HEK293 (cell line): ENCODE measurements around the gene AQR.

ENCODE experiments used
- SETDB1 ChIP-seq: IDR thresholded peaks from one replicate; pipeline ENCODE4 v1.6.1; 2017; ENCODE audit warnings: mild to moderate bottlenecking, low read length, moderate library complexity, mixed read lengths; ENCODE audit not compliant: insufficient read length
- ZFP41 ChIP-seq: fragments of 450-650 bp; formaldehyde crosslinking; IDR thresholded peaks from 2 replicates; pipeline ENCODE4 v1.5.1; 2016; ENCODE audit warnings: missing biosample characterization, missing genetic modification characterization, borderline replicate concordance
- TF ChIP-seq, protein P1 (sequence below): fragments of 450-650 bp; formaldehyde crosslinking; IDR thresholded peaks from 2 replicates; pipeline ENCODE4 v1.5.1; 2016; ENCODE audit warnings: missing biosample characterization, missing genetic modification characterization
- TF ChIP-seq, protein P2 (sequence below): fragments of 450-650 bp; formaldehyde crosslinking; IDR thresholded peaks from 2 replicates; pipeline ENCODE4 v1.5.1; 2016; ENCODE audit warnings: missing biosample characterization, missing genetic modification characterization
- TF ChIP-seq, protein P3 (sequence below): fragments of 450-650 bp; formaldehyde crosslinking; IDR thresholded peaks from 2 replicates; pipeline ENCODE4 v1.5.1; 2016; ENCODE audit warnings: missing biosample characterization, missing genetic modification characterization

DNA sequence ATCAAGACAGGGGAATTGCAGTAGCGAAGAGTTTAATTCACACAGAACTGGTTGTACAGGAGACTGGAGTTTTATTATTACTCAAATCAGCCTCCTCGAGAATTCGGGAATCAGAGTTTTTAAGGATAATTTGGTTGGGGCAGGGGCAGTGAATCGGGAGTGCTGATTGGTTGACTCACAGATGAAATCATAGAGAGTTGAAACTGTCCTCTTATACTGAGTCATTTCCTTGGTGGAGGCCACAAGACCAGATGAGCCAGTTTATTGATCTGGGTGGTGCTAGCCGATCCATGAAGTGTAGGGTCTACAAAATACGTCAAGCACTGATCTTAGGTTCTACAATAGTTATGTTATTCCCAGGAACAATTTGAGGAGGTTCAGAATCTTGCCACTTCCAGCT is 23.9 kb upstream of the AQR start:
- TF ChIP-seq SETDB1, result no peak
- TF ChIP-seq, protein P1, sequence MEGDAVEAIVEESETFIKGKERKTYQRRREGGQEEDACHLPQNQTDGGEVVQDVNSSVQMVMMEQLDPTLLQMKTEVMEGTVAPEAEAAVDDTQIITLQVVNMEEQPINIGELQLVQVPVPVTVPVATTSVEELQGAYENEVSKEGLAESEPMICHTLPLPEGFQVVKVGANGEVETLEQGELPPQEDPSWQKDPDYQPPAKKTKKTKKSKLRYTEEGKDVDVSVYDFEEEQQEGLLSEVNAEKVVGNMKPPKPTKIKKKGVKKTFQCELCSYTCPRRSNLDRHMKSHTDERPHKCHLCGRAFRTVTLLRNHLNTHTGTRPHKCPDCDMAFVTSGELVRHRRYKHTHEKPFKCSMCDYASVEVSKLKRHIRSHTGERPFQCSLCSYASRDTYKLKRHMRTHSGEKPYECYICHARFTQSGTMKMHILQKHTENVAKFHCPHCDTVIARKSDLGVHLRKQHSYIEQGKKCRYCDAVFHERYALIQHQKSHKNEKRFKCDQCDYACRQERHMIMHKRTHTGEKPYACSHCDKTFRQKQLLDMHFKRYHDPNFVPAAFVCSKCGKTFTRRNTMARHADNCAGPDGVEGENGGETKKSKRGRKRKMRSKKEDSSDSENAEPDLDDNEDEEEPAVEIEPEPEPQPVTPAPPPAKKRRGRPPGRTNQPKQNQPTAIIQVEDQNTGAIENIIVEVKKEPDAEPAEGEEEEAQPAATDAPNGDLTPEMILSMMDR (tag by site-specific recombination), result no peak
- TF ChIP-seq, protein P2, sequence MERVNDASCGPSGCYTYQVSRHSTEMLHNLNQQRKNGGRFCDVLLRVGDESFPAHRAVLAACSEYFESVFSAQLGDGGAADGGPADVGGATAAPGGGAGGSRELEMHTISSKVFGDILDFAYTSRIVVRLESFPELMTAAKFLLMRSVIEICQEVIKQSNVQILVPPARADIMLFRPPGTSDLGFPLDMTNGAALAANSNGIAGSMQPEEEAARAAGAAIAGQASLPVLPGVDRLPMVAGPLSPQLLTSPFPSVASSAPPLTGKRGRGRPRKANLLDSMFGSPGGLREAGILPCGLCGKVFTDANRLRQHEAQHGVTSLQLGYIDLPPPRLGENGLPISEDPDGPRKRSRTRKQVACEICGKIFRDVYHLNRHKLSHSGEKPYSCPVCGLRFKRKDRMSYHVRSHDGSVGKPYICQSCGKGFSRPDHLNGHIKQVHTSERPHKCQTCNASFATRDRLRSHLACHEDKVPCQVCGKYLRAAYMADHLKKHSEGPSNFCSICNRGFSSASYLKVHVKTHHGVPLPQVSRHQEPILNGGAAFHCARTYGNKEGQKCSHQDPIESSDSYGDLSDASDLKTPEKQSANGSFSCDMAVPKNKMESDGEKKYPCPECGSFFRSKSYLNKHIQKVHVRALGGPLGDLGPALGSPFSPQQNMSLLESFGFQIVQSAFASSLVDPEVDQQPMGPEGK (tag by site-specific recombination), result no peak
- no peak for TF ChIP-seq ZFP41 (tag by site-specific recombination)
- TF ChIP-seq, protein P3, sequence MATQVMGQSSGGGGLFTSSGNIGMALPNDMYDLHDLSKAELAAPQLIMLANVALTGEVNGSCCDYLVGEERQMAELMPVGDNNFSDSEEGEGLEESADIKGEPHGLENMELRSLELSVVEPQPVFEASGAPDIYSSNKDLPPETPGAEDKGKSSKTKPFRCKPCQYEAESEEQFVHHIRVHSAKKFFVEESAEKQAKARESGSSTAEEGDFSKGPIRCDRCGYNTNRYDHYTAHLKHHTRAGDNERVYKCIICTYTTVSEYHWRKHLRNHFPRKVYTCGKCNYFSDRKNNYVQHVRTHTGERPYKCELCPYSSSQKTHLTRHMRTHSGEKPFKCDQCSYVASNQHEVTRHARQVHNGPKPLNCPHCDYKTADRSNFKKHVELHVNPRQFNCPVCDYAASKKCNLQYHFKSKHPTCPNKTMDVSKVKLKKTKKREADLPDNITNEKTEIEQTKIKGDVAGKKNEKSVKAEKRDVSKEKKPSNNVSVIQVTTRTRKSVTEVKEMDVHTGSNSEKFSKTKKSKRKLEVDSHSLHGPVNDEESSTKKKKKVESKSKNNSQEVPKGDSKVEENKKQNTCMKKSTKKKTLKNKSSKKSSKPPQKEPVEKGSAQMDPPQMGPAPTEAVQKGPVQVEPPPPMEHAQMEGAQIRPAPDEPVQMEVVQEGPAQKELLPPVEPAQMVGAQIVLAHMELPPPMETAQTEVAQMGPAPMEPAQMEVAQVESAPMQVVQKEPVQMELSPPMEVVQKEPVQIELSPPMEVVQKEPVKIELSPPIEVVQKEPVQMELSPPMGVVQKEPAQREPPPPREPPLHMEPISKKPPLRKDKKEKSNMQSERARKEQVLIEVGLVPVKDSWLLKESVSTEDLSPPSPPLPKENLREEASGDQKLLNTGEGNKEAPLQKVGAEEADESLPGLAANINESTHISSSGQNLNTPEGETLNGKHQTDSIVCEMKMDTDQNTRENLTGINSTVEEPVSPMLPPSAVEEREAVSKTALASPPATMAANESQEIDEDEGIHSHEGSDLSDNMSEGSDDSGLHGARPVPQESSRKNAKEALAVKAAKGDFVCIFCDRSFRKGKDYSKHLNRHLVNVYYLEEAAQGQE (tag by site-specific recombination), result no peak
